ENCODE measurements around the gene LRRC4C. TPM values are rescaled to one million over a fixed set of nuclear protein-coding genes. Genes with fewer than 3 reads are reported as not detected.

Gene LRRC4C
- total and polyA plus RNA-seq, 2 donors (not counting 3 experiments of a cell fraction or from before 2014, with no cell fraction given): not detected

- no peak for DNase-seq (ENCODE audit: low read depth, low spot score)
- no peak for FAIRE-seq
- dilution Hi-C loops (cut with MboI; ENCODE audit: extremely low pct_ligation_motif_present, low sequenced_read_pairs): no loop called here
These were observed 1230.8 kb downstream of the LRRC4C start for GRCh38 chr11:40228662-40229061.

DNA sequence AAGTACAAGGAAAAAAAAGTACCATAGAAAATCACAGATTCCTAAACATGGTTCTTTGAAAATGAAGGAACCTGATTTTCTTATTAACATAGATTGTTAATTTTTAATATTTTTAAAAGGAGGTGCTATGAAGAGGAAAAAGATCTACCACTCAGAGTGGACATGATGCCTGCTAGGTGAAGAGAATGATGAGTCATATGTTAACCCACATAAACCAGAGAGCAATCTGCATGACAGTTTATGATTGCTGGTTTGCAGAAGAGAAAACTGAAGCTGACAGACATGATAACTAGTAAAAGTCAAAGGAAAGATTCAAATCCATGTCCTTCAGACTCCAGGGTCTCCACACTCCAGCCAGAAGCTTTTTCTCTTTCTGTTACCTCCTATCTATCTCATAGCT is 1231.7 kb downstream of the LRRC4C start:
- no peaks in the 10 kb centered on the region for H3K79me2 ChIP-seq (ENCODE audit: control insufficient read depth, insufficient read depth, low read length)
- TF ChIP-seq CTCF (IDR thresholded peaks at IDR 0.05; ENCODE audit: extremely low read depth in 1 of 2, insufficient read depth in 1 of 2, low read depth in 1 of 2, low read length in 2 of 2): no peak
- TF ChIP-seq, protein P1, sequence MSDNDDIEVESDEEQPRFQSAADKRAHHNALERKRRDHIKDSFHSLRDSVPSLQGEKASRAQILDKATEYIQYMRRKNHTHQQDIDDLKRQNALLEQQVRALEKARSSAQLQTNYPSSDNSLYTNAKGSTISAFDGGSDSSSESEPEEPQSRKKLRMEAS (IDR thresholded peaks at IDR 0.05; ENCODE audit: insufficient read depth, insufficient read length): no peak
- no peak for TF ChIP-seq POLR2AphosphoS5 (IDR thresholded peaks at IDR 0.05; ENCODE audit: insufficient read depth, low read depth, low read length)
- no peak for TF ChIP-seq FOS (IDR thresholded peaks at IDR 0.05; ENCODE audit: borderline replicate concordance, insufficient read depth, low read length)
- no peak for TF ChIP-seq EZH2 (IDR thresholded peaks at IDR 0.05; ENCODE audit: borderline replicate concordance, low read depth, low read length, severe bottlenecking)
- no peak for TF ChIP-seq POLR2A (IDR thresholded peaks at IDR 0.05; ENCODE audit: low read depth, low read length)
- no peak for TF ChIP-seq MYC (IDR thresholded peaks at IDR 0.05; ENCODE audit: low read depth, low read length)
- no peak for TF ChIP-seq GATA2 (IDR thresholded peaks at IDR 0.05; ENCODE audit: insufficient read depth, insufficient read length, low read depth, low read length)
- no peak for TF ChIP-seq JUN (IDR thresholded peaks at IDR 0.05; ENCODE audit: borderline replicate concordance, insufficient read depth, insufficient read length, low read depth)
- no peaks in the 10 kb centered on the region for H3K9me3 ChIP-seq (replicated peaks; ENCODE audit: control insufficient read depth, insufficient read depth, low read length)
- H3K9ac ChIP-seq (replicated peaks; ENCODE audit: extremely low read depth, insufficient read depth, low read length): no peak overlapping the region
- no peaks in the 10 kb centered on the region for H3K27me3 ChIP-seq (ENCODE audit: control insufficient read depth in 2 of 2, insufficient read depth in 2 of 2, low read length in 2 of 2)
- CTCF ChIA-PET: no interaction called here
- POLR2A ChIA-PET: no interaction called here
- H3K4me3 ChIP-seq (replicated peaks in 1 of 3; ENCODE audit: insufficient read depth in 1 of 3, low read depth in 1 of 3, low read length in 3 of 3): no peak overlapping the region
- intact Hi-C loops (cut with micrococcal nuclease): no loop called here
- no peak for FAIRE-seq
- H2AFZ ChIP-seq (ENCODE audit: low read depth, low read length): no peak overlapping the region
- H3K27ac ChIP-seq (ENCODE audit: insufficient read depth, low read depth, low read length): no peak overlapping the region
- H3K4me2 ChIP-seq (ENCODE audit: insufficient read depth, low read length): no peak overlapping the region
- no TSS peak for BruUV-seq (replicated peaks)
- no peak for DNase-seq (ENCODE audit: low read depth, low spot score)
- H4K20me1 ChIP-seq (replicated peaks; ENCODE audit: control insufficient read depth, extremely low read depth, insufficient read depth, low read length): no peaks in the 10 kb centered on the region
- H3K9me1 ChIP-seq (replicated peaks; ENCODE audit: control insufficient read depth, extremely low read depth, insufficient read depth, low read length): no peaks in the 10 kb centered on the region
- no peaks in the 10 kb centered on the region for H3K36me3 ChIP-seq (ENCODE audit: control insufficient read depth in 2 of 2, extremely low read depth in 1 of 2, insufficient read depth in 2 of 2, low read length in 2 of 2)
- H3K4me1 ChIP-seq (ENCODE audit: control insufficient read depth, extremely low read depth, insufficient read depth, low read length): no peaks in the 10 kb centered on the region
- dilution Hi-C loops (cut with MboI; ENCODE audit: extremely low pct_ligation_motif_present, low sequenced_read_pairs): no loop called here

More at GRCh38 chr11:40228662-40229061, 1230.8 kb downstream of the LRRC4C start:
- no peak for TF ChIP-seq JUN (IDR thresholded peaks at IDR 0.05; ENCODE audit: borderline replicate concordance, insufficient read depth, insufficient read length, low read depth)
- no peak for TF ChIP-seq CTCF (IDR thresholded peaks at IDR 0.05; ENCODE audit: extremely low read depth in 1 of 2, insufficient read depth in 1 of 2, low read depth in 1 of 2, low read length in 2 of 2)
- TF ChIP-seq EZH2 (IDR thresholded peaks at IDR 0.05; ENCODE audit: borderline replicate concordance, low read depth, low read length, severe bottlenecking): no peak
- no peak for TF ChIP-seq GATA2 (IDR thresholded peaks at IDR 0.05; ENCODE audit: insufficient read depth, insufficient read length, low read depth, low read length)
- no peak overlapping the region for H3K4me3 ChIP-seq (replicated peaks in 1 of 3; ENCODE audit: insufficient read depth in 1 of 3, low read depth in 1 of 3, low read length in 3 of 3)
- no peak overlapping the region for H3K4me2 ChIP-seq (ENCODE audit: insufficient read depth, low read length)
- H3K9me1 ChIP-seq (replicated peaks; ENCODE audit: control insufficient read depth, extremely low read depth, insufficient read depth, low read length): no peaks in the 10 kb centered on the region
- H4K20me1 ChIP-seq (replicated peaks; ENCODE audit: control insufficient read depth, extremely low read depth, insufficient read depth, low read length): no peaks in the 10 kb centered on the region
- intact Hi-C loops (cut with micrococcal nuclease): no loop called here
- no peaks in the 10 kb centered on the region for H3K4me1 ChIP-seq (ENCODE audit: control insufficient read depth, extremely low read depth, insufficient read depth, low read length)
- no peaks in the 10 kb centered on the region for H3K36me3 ChIP-seq (ENCODE audit: control insufficient read depth in 2 of 2, extremely low read depth in 1 of 2, insufficient read depth in 2 of 2, low read length in 2 of 2)
- no TSS peak for BruUV-seq (replicated peaks)
- H3K9me3 ChIP-seq (replicated peaks; ENCODE audit: control insufficient read depth, insufficient read depth, low read length): no peaks in the 10 kb centered on the region
- H3K79me2 ChIP-seq (ENCODE audit: control insufficient read depth, insufficient read depth, low read length): no peaks in the 10 kb centered on the region
- ChIA-PET POLR2A (no interaction called here), CTCF (no interaction called here)
- no peak overlapping the region for H3K9ac ChIP-seq (replicated peaks; ENCODE audit: extremely low read depth, insufficient read depth, low read length)
- H3K27me3 ChIP-seq (ENCODE audit: control insufficient read depth in 2 of 2, insufficient read depth in 2 of 2, low read length in 2 of 2): no peaks in the 10 kb centered on the region
- H3K27ac ChIP-seq (ENCODE audit: insufficient read depth, low read depth, low read length): no peak overlapping the region
- no peak overlapping the region for H2AFZ ChIP-seq (ENCODE audit: low read depth, low read length)

All from endothelial cell of umbilical vein (primary cell).